HG03457 (cell line): ENCODE data around the gene CHRM4.

Experiments
- ATAC-seq: cut with Tn5 transposase; IDR thresholded peaks from one replicate; pipeline ENCODE4 v1.9.1; 2021; ENCODE audit warnings: moderate number of reproducible peaks; ENCODE audit not compliant: unreplicated experiment

Gene CHRM4

GRCh38 chr11:46391578-46392420 lies at the start of gene CHRM4:
TSS of gene CHRM4 (minus strand) at chr11:46391776. CDS start at chr11:46386557, 5,219 bp downstream.
- no peak for ATAC-seq

GRCh38 chr11:46438211-46438610 lies 46.6 kb upstream of the CHRM4 start:
- no peak for ATAC-seq

- no peak for ATAC-seq
Measured at GRCh38 chr11:46437122-46437689, 45.6 kb upstream of the CHRM4 start.

GRCh38 chr11:46436113-46436512 lies 44.5 kb upstream of the CHRM4 start:
- no peak for ATAC-seq

GRCh38 chr11:46435679-46436078 lies 44.1 kb upstream of the CHRM4 start:
- ATAC-seq, result no peak

GRCh38 chr11:46431211-46431610 lies 39.6 kb upstream of the CHRM4 start:
- ATAC-seq, result no peak

- ATAC-seq, result no peak
Measured at GRCh38 chr11:46429717-46430116, 38.1 kb upstream of the CHRM4 start.

- ATAC-seq, result no peak
Measured at GRCh38 chr11:46427364-46427763, 35.8 kb upstream of the CHRM4 start.

GRCh38 chr11:46426233-46426991 lies 34.8 kb upstream of the CHRM4 start:
- no peak for ATAC-seq

- ATAC-seq, result no peak
Measured at GRCh38 chr11:46422588-46422987, 31.0 kb upstream of the CHRM4 start.

- no peak for ATAC-seq
Measured at GRCh38 chr11:46421257-46421880, 29.8 kb upstream of the CHRM4 start.

- ATAC-seq, result no peak
Measured at GRCh38 chr11:46420513-46420912, 28.9 kb upstream of the CHRM4 start.

- ATAC-seq, result no peak
Measured at GRCh38 chr11:46418751-46419150, 27.2 kb upstream of the CHRM4 start.

- no peak for ATAC-seq
Measured at GRCh38 chr11:46417711-46418110, 26.1 kb upstream of the CHRM4 start.

- ATAC-seq, result no peak
Measured at GRCh38 chr11:46414879-46415278, 23.3 kb upstream of the CHRM4 start.

GRCh38 chr11:46414466-46414796 lies 22.9 kb upstream of the CHRM4 start:
- ATAC-seq, result no peak

GRCh38 chr11:46413760-46414465 lies 22.3 kb upstream of the CHRM4 start:
- no peak for ATAC-seq

- no peak for ATAC-seq
Measured at GRCh38 chr11:46410021-46410420, 18.4 kb upstream of the CHRM4 start.

GRCh38 chr11:46408407-46408986 lies 16.9 kb upstream of the CHRM4 start:
- ATAC-seq, result no peak

GRCh38 chr11:46407635-46408034 lies 16.1 kb upstream of the CHRM4 start:
- no peak for ATAC-seq
